HEK293T (cell line): Measurements from ENCODE around the gene ERMP1.
"Not testable (repeated sequence)": the region's sequence is repeated elsewhere in the genome, so short reads cannot be mapped to it uniquely, and the experiment has no call there.

Experiments used
- CTCF ChIA-PET: fragments of 350-600 bp; formaldehyde crosslinking; extraction: SDS; loops from one replicate; lab custom pipeline; 2021; ENCODE audit warnings: antibody characterized with exemption, inconsistent platforms; lab: Yijun Ruan, JAX
- POLR2A ChIA-PET: fragments of 350-600 bp; formaldehyde crosslinking; extraction: SDS; loops from one replicate; lab custom pipeline; 2020; ENCODE audit warnings: antibody characterized with exemption, inconsistent platforms; lab: Yijun Ruan, JAX
- DNase-seq: peaks from one replicate; pipeline ENCODE4 v3.0.0; 2012; ENCODE audit warnings: mixed read lengths; ENCODE audit errors: extremely low spot score
- ARNT ChIP-seq: fragments of 450-650 bp; IDR thresholded peaks from 2 replicates; pipeline ENCODE4 v1.6.1; 2017; ENCODE audit warnings: mild to moderate bottlenecking
- BHLHE40 ChIP-seq: fragments of 450-650 bp; IDR thresholded peaks from 2 replicates; pipeline ENCODE4 v1.6.1; 2016; ENCODE audit warnings: mild to moderate bottlenecking, moderate library complexity, borderline replicate concordance
- CTBP1 ChIP-seq: fragments of 450-650 bp; IDR thresholded peaks from 2 replicates; pipeline ENCODE4 v1.6.1; 2016; ENCODE audit warnings: borderline replicate concordance
- ELF4 ChIP-seq: fragments of 450-650 bp; IDR thresholded peaks from 2 replicates; pipeline ENCODE4 v1.6.1; 2017; ENCODE audit warnings: antibody characterized with exemption
- FOXA1 ChIP-seq: fragments of 450-650 bp; IDR thresholded peaks from 2 replicates; pipeline ENCODE4 v1.6.1; 2016; ENCODE audit warnings: mild to moderate bottlenecking
- FOXK2 ChIP-seq: fragments of 450-650 bp; IDR thresholded peaks from 2 replicates; pipeline ENCODE4 v1.6.1; 2016; ENCODE audit warnings: mild to moderate bottlenecking
- FOXM1 ChIP-seq: fragments of 450-650 bp; IDR thresholded peaks from 2 replicates; pipeline ENCODE4 v1.6.1; 2017; ENCODE audit warnings: mild to moderate bottlenecking, borderline replicate concordance
- HDGF ChIP-seq: fragments of 450-650 bp; IDR thresholded peaks from 2 replicates; pipeline ENCODE4 v1.6.1; 2017; ENCODE audit warnings: antibody characterized with exemption, borderline replicate concordance
- L3MBTL2 ChIP-seq: fragments of 450-650 bp; conservative IDR thresholded peaks from 2 replicates; pipeline ENCODE4 v1.6.1; 2016; ENCODE audit warnings: mild to moderate bottlenecking
- LEF1 ChIP-seq: fragments of 450-650 bp; IDR thresholded peaks from 2 replicates; pipeline ENCODE4 v1.6.1; 2017; ENCODE audit warnings: mild to moderate bottlenecking, borderline replicate concordance
- NFRKB ChIP-seq: fragments of 450-650 bp; IDR thresholded peaks from 2 replicates; pipeline ENCODE4 v1.6.1; 2016; ENCODE audit warnings: mild to moderate bottlenecking, moderate library complexity
- PKNOX1 ChIP-seq: fragments of 450-650 bp; IDR thresholded peaks from 2 replicates; pipeline ENCODE4 v1.6.1; 2016
- SP1 ChIP-seq: fragments of 450-650 bp; IDR thresholded peaks from 2 replicates; pipeline ENCODE4 v1.6.1; 2017
- SUZ12 ChIP-seq: fragments of 450-650 bp; IDR thresholded peaks from 2 replicates; pipeline ENCODE4 v1.6.1; 2016; ENCODE audit warnings: mild to moderate bottlenecking
- TARDBP ChIP-seq: fragments of 450-650 bp; IDR thresholded peaks from 2 replicates; pipeline ENCODE4 v1.6.1; 2016
- ZNF384 ChIP-seq: fragments of 450-650 bp; IDR thresholded peaks from 2 replicates; pipeline ENCODE4 v1.6.1; 2016

The ERMP1 gene

GRCh38 chr9:5784526-5785315, 48.2 kb downstream of the ERMP1 start:
- TF ChIP-seq FOXM1 (no peak), ZNF384 (no peak), FOXA1 (no peak), CTBP1 (no peak), SUZ12 (no peak)
- DNase-seq = no peak
- ChIA-PET CTCF (no interaction called here), POLR2A (no interaction called here)

- POLR2A ChIA-PET = no interaction called here
- DNase-seq = no peak
- TF ChIP-seq HDGF = no peak
- no peak for TF ChIP-seq SUZ12
- TF ChIP-seq TARDBP = no peak
- no peak for TF ChIP-seq CTBP1
- TF ChIP-seq FOXM1 = no peak
- no peak for TF ChIP-seq FOXK2
- TF ChIP-seq LEF1 = no peak
- TF ChIP-seq PKNOX1 = no peak
- CTCF ChIA-PET = no interaction called here
Measured at GRCh38 chr9:5783982-5784381, 48.9 kb downstream of the ERMP1 start.

GRCh38 chr9:5783420-5783819, 49.5 kb downstream of the ERMP1 start:
- CTCF ChIA-PET, DNase-seq, POLR2A ChIA-PET: not testable (repeated sequence)

- CTCF ChIA-PET, POLR2A ChIA-PET, DNase-seq: not testable (repeated sequence)
Measured at GRCh38 chr9:5779705-5780218, 53.2 kb downstream of the ERMP1 start.

GRCh38 chr9:5778805-5779204, 54.1 kb downstream of the ERMP1 start:
- CTCF ChIA-PET = no interaction called here
- TF ChIP-seq SUZ12 (no peak), L3MBTL2 (peak; percentile 24; the same call in 1 of the 2 replicates)

GRCh38 chr9:5773324-5773999, 59.5 kb downstream of the ERMP1 start:
- ChIA-PET CTCF (no interaction called here), POLR2A (no interaction called here)
- TF ChIP-seq BHLHE40 (no peak), FOXM1 (no peak), HDGF (no peak), ZNF384 (no peak), ARNT (no peak), NFRKB (no peak), SP1 (no peak), TARDBP (no peak)
- no peak for DNase-seq

More at GRCh38 chr9:5778805-5779204, 54.1 kb downstream of the ERMP1 start:
- DNase-seq = no peak
- POLR2A ChIA-PET = no interaction called here

GRCh38 chr9:5767968-5768932, 64.7 kb downstream of the ERMP1 start:
- ChIA-PET POLR2A (no interaction called here), CTCF (no interaction called here)
- TF ChIP-seq ELF4 = no peak
- no peak for TF ChIP-seq PKNOX1
- TF ChIP-seq NFRKB = no peak
- TF ChIP-seq LEF1 = no peak
- no peak for TF ChIP-seq FOXM1
- TF ChIP-seq ARNT = no peak
- no peak for TF ChIP-seq CTBP1
- no peak for TF ChIP-seq FOXK2
- TF ChIP-seq SUZ12 = no peak
- no peak for TF ChIP-seq HDGF
- TF ChIP-seq SP1 = no peak
- no peak for TF ChIP-seq FOXA1
- TF ChIP-seq ZNF384 = no peak
- no peak for TF ChIP-seq L3MBTL2
- TF ChIP-seq BHLHE40 = no peak
- no peak for TF ChIP-seq TARDBP
- DNase-seq = no peak
